ENCODE data around the gene GAS7. TPM values are rescaled to one million over a fixed set of nuclear protein-coding genes. Genes with fewer than 3 reads are reported as not detected.

GAS7 gene
- total RNA-seq, 1 experiment from 2014 or later = 6.0 TPM

GRCh38 chr17:9973669-9974447 is 224.5 kb downstream of the GAS7 start:
- H2BK120ac ChIP-seq (ENCODE audit: low read depth, low read length, poor library complexity, severe bottlenecking) = no peak overlapping the region
- H3K27me3 Mint-ChIP-seq (ENCODE audit: low read depth) = no peaks in the 10 kb centered on the region
- no peak overlapping the region for H3K56ac ChIP-seq (ENCODE audit: insufficient read length, low read depth, low read length)
- H2BK5ac ChIP-seq (ENCODE audit: insufficient read length, low read length) = no peak overlapping the region
- H4K91ac ChIP-seq (ENCODE audit: insufficient read length, low read depth, low read length) = no peak overlapping the region
- H3K18ac ChIP-seq (ENCODE audit: insufficient read length, low read depth, low read length) = no peak overlapping the region
- H3K4me3 Mint-ChIP-seq = no peak overlapping the region
- no peaks in the 10 kb centered on the region for H3K9me3 Mint-ChIP-seq
- H3K4ac ChIP-seq (ENCODE audit: low read depth, low read length) = no peak overlapping the region
- H2AK5ac ChIP-seq (ENCODE audit: insufficient read length, low read length) = no peak overlapping the region
- no peaks in the 10 kb centered on the region for H3K79me1 ChIP-seq (ENCODE audit: insufficient read depth, low read depth, low read length, poor library complexity, severe bottlenecking)
- peak overlapping the region; percentile 39 for H2BK12ac ChIP-seq (ENCODE audit: insufficient read length, low read depth, low read length)
- no peak overlapping the region for H2AFZ ChIP-seq (ENCODE audit: low read length)
- no peak overlapping the region for H4K8ac ChIP-seq (replicated peaks; ENCODE audit: insufficient read length, low read depth, low read length)
- no peak overlapping the region for H3K27ac Mint-ChIP-seq
- no peak for TF ChIP-seq CTCF (conservative IDR thresholded peaks at IDR 0.05)
- H4K5ac ChIP-seq (ENCODE audit: insufficient read length, low read depth, low read length) = no peak overlapping the region
- no peak overlapping the region for H3T11ph ChIP-seq (ENCODE audit: low read length)
- no peaks in the 10 kb centered on the region for H3K4me1 ChIP-seq (ENCODE audit: insufficient read depth, low read length)
- no CpG with 5 or more reads among the region's 13 CpGs for WGBS (ENCODE audit: extremely low coverage, insufficient read length, low lambda C conversion rate)
- H3K27ac ChIP-seq (ENCODE audit: insufficient read length, low read depth, low read length) = no peak overlapping the region
- no peak overlapping the region for H3K14ac ChIP-seq (ENCODE audit: insufficient read depth, low read length)
- no peaks in the 10 kb centered on the region for H3K27me3 ChIP-seq (ENCODE audit: insufficient read depth, low read length)
- H4K20me1 ChIP-seq (ENCODE audit: control insufficient read depth, insufficient read depth, insufficient read length) = no peaks in the 10 kb centered on the region
- H3K4me2 ChIP-seq (ENCODE audit: insufficient read depth, insufficient read length, low read length) = no peak overlapping the region
- no peaks in the 10 kb centered on the region for H3K23me2 ChIP-seq (ENCODE audit: insufficient read length, low read depth, low read length, poor library complexity, severe bottlenecking)
- no peaks in the 10 kb centered on the region for H3K9me3 ChIP-seq (ENCODE audit: control insufficient read depth, low read depth, low read length)
- H3K23ac ChIP-seq (ENCODE audit: insufficient read length, low read depth, low read length) = no peak overlapping the region
- no peak overlapping the region for H3K9ac ChIP-seq (ENCODE audit: extremely low read depth, insufficient read length, low read length)
- H3K4me1 Mint-ChIP-seq = peaks cover 15 to 25% of the 10 kb centered on the region in 2 experiments
- H3K36me3 Mint-ChIP-seq (ENCODE audit: insufficient read depth in 1 of 3, low read depth in 3 of 3) = no peaks in the 10 kb centered on the region
- H2BK15ac ChIP-seq (ENCODE audit: low read depth, low read length) = no peak overlapping the region
- DNase-seq = no peak
- no peak overlapping the region for H2BK20ac ChIP-seq (ENCODE audit: low read depth, low read length, poor library complexity, severe bottlenecking)
- H3K79me2 ChIP-seq (ENCODE audit: insufficient read depth, low read length) = no peaks in the 10 kb centered on the region
